Measurements from ENCODE around the gene SORCS2. TPM values are rescaled to one million over a fixed set of nuclear protein-coding genes. Genes with fewer than 3 reads are reported as not detected.

SORCS2 gene
- polyA plus RNA-seq, 1 donor = 6.9 TPM

- no peak for DNase-seq
These were observed 189.0 kb downstream of the SORCS2 start for GRCh38 chr4:7381221-7381889.

GRCh38 chr4:7381890-7382633 is 189.7 kb downstream of the SORCS2 start:
- no peak for DNase-seq

- DNase-seq = no peak
These were observed 190.3 kb downstream of the SORCS2 start for GRCh38 chr4:7382634-7383014.

GRCh38 chr4:7383266-7383665 is 190.9 kb downstream of the SORCS2 start:
- DNase-seq = no peak

- no peak for DNase-seq
These were observed 191.9 kb downstream of the SORCS2 start for GRCh38 chr4:7384003-7384928.

- DNase-seq = no peak
These were observed 192.9 kb downstream of the SORCS2 start for GRCh38 chr4:7384929-7385890.

- DNase-seq = no peak
These were observed 195.6 kb downstream of the SORCS2 start for GRCh38 chr4:7387925-7388324.

- no peak for DNase-seq
These were observed 196.3 kb downstream of the SORCS2 start for GRCh38 chr4:7388627-7389026.

GRCh38 chr4:7389101-7389701 is 196.9 kb downstream of the SORCS2 start:
- no peak for DNase-seq

GRCh38 chr4:7389719-7390118 is 197.4 kb downstream of the SORCS2 start:
- no peak for DNase-seq

- no peak for DNase-seq
These were observed 198.0 kb downstream of the SORCS2 start for GRCh38 chr4:7390336-7390735.

GRCh38 chr4:7390906-7391636 is 198.7 kb downstream of the SORCS2 start:
- no peak for DNase-seq

GRCh38 chr4:7391637-7392437 is 199.5 kb downstream of the SORCS2 start:
- DNase-seq = no peak

- DNase-seq = peak; percentile 50
These were observed 200.4 kb downstream of the SORCS2 start for GRCh38 chr4:7392438-7393421.

- DNase-seq = no peak
These were observed 201.6 kb downstream of the SORCS2 start for GRCh38 chr4:7393601-7394575.

- no peak for DNase-seq
These were observed 202.5 kb downstream of the SORCS2 start for GRCh38 chr4:7394681-7395451.

GRCh38 chr4:7395645-7396044 is 203.3 kb downstream of the SORCS2 start:
- DNase-seq = no peak
